NCI-H2196 treated with DMSO at 0.1 percent for 48 hours (cell line): ENCODE results near the gene ZNF407.

ENCODE experiments used
- DNase-seq: peaks from one replicate; lab custom pipeline; 2025; ENCODE audit not compliant: unreplicated experiment; lab: John Stamatoyannopoulos, UW

Gene ZNF407

GRCh38 chr18:74996055-74996454 is 398.4 kb downstream of the ZNF407 start:
- DNase-seq = no peak

GRCh38 chr18:74996996-74997395 is 399.3 kb downstream of the ZNF407 start:
- no peak for DNase-seq

GRCh38 chr18:75000920-75001319 is 403.2 kb downstream of the ZNF407 start:
- DNase-seq = no peak

GRCh38 chr18:75003039-75003438 is 405.4 kb downstream of the ZNF407 start:
- no peak for DNase-seq

- DNase-seq = no peak
Observed at GRCh38 chr18:75003764-75004690, 406.4 kb downstream of the ZNF407 start.

GRCh38 chr18:75005626-75006025 is 408.0 kb downstream of the ZNF407 start:
- DNase-seq = no peak

GRCh38 chr18:75008186-75008585 is 410.5 kb downstream of the ZNF407 start:
- no peak for DNase-seq

- DNase-seq = no peak
Observed at GRCh38 chr18:75009296-75009695, 411.6 kb downstream of the ZNF407 start.

- DNase-seq = no peak
Observed at GRCh38 chr18:75009878-75010277, 412.2 kb downstream of the ZNF407 start.

GRCh38 chr18:75010278-75010677 is 412.6 kb downstream of the ZNF407 start:
- DNase-seq = no peak

- DNase-seq = no peak
Observed at GRCh38 chr18:75010689-75011088, 413.0 kb downstream of the ZNF407 start.

- DNase-seq = no peak
Observed at GRCh38 chr18:75016025-75016717, 418.5 kb downstream of the ZNF407 start.

GRCh38 chr18:75023473-75023872 is 425.8 kb downstream of the ZNF407 start:
- no peak for DNase-seq

- no peak for DNase-seq
Observed at GRCh38 chr18:75024871-75025270, 427.2 kb downstream of the ZNF407 start.

GRCh38 chr18:75025573-75025972 is 427.9 kb downstream of the ZNF407 start:
- DNase-seq = no peak

- DNase-seq = no peak
Observed at GRCh38 chr18:75029481-75029880, 431.8 kb downstream of the ZNF407 start.

- DNase-seq = no peak
Observed at GRCh38 chr18:75031717-75032317, 434.1 kb downstream of the ZNF407 start.

- no peak for DNase-seq
Observed at GRCh38 chr18:75033516-75033915, 435.8 kb downstream of the ZNF407 start.

- no peak for DNase-seq
Observed at GRCh38 chr18:75034937-75035336, 437.3 kb downstream of the ZNF407 start.

GRCh38 chr18:75035928-75036327 is 438.3 kb downstream of the ZNF407 start:
- DNase-seq = no peak

GRCh38 chr18:75036917-75037688 is 439.4 kb downstream of the ZNF407 start:
- DNase-seq = no peak
